HL-60/S4 treated with phorbol 12-myristate 13-acetate at 8.2 ng/mL for 4 days and 3 days (cell line): Measurements from ENCODE around the gene ANKH.

Experiments
- in situ Hi-C: fragments of 300-500 bp; cut with MboI; formaldehyde crosslinking; loops from 2 replicates; pipeline ENCODE4 v1.15.0; 2022; ENCODE audit warnings: low sequenced_read_pairs

Gene ANKH

GRCh38 chr5:14722923-14723322 lies 148.7 kb downstream of the ANKH start:
- in situ Hi-C loops = no loop called here

- in situ Hi-C loops = no loop called here
These were observed 149.5 kb downstream of the ANKH start for GRCh38 chr5:14721990-14722656.

GRCh38 chr5:14720236-14720923 lies 151.2 kb downstream of the ANKH start:
- in situ Hi-C loops = no loop called here

- in situ Hi-C loops = no loop called here
These were observed 152.8 kb downstream of the ANKH start for GRCh38 chr5:14718778-14719177.

- in situ Hi-C loops = no loop called here
These were observed 154.5 kb downstream of the ANKH start for GRCh38 chr5:14716755-14717752.

- in situ Hi-C loops = no loop called here
These were observed 156.1 kb downstream of the ANKH start for GRCh38 chr5:14715481-14715880.

- in situ Hi-C loops = no loop called here
These were observed 156.9 kb downstream of the ANKH start for GRCh38 chr5:14714706-14715105.

- in situ Hi-C loops = no loop called here
These were observed 157.8 kb downstream of the ANKH start for GRCh38 chr5:14713476-14714390.

GRCh38 chr5:14712666-14713065 lies 158.9 kb downstream of the ANKH start:
- in situ Hi-C loops = no loop called here

GRCh38 chr5:14712131-14712530 lies 159.4 kb downstream of the ANKH start:
- in situ Hi-C loops = no loop called here

- in situ Hi-C loops = no loop called here
These were observed 161.1 kb downstream of the ANKH start for GRCh38 chr5:14710313-14710994.

GRCh38 chr5:14708551-14708950 lies 163.0 kb downstream of the ANKH start:
- in situ Hi-C loops = no loop called here

- in situ Hi-C loops = no loop called here
These were observed 163.7 kb downstream of the ANKH start for GRCh38 chr5:14707811-14708390.

- in situ Hi-C loops = no loop called here
These were observed 165.0 kb downstream of the ANKH start for GRCh38 chr5:14706615-14707021.

GRCh38 chr5:14705556-14705955 lies 166.0 kb downstream of the ANKH start:
- in situ Hi-C loops = no loop called here

- in situ Hi-C loops = no loop called here
These were observed 169.2 kb downstream of the ANKH start for GRCh38 chr5:14702238-14702839.

GRCh38 chr5:14701556-14701955 lies 170.0 kb downstream of the ANKH start:
- in situ Hi-C loops = no loop called here

GRCh38 chr5:14700478-14701436 lies 170.8 kb downstream of the ANKH start:
- in situ Hi-C loops = no loop called here
